RWPE1 (cell line): Measurements from ENCODE around the gene RNFT2.
"Not testable (repeated sequence)": the region's sequence is repeated elsewhere in the genome, so short reads cannot be mapped to it uniquely, and the experiment has no call there.

Experiments
- CTCF ChIA-PET: fragments of 350-600 bp; sonication (Branson Sonifier 250); formaldehyde crosslinking; extraction: SDS; loops from one replicate; lab custom pipeline; 2021; lab: Yijun Ruan, JAX
- POLR2A ChIA-PET: fragments of 400-600 bp; formaldehyde crosslinking; extraction: SDS; loops from one replicate; lab custom pipeline; 2020; ENCODE audit warnings: antibody characterized with exemption; ENCODE audit not compliant: low non-redundant PET; lab: Yijun Ruan, JAX
- DNase-seq: peaks from one replicate; pipeline ENCODE4 v3.0.0; 2012; ENCODE audit warnings: low spot score
- H3K27ac ChIP-seq: fragments of 450-650 bp; 2 replicates; pipeline ENCODE4 v1.5.1; 2017
- TF ChIP-seq, protein P1 (sequence below): fragments of 450-650 bp; conservative IDR thresholded peaks from 2 replicates; pipeline ENCODE4 v1.5.1; 2017; ENCODE audit warnings: low read depth, mild to moderate bottlenecking

The RNFT2 gene

DNA sequence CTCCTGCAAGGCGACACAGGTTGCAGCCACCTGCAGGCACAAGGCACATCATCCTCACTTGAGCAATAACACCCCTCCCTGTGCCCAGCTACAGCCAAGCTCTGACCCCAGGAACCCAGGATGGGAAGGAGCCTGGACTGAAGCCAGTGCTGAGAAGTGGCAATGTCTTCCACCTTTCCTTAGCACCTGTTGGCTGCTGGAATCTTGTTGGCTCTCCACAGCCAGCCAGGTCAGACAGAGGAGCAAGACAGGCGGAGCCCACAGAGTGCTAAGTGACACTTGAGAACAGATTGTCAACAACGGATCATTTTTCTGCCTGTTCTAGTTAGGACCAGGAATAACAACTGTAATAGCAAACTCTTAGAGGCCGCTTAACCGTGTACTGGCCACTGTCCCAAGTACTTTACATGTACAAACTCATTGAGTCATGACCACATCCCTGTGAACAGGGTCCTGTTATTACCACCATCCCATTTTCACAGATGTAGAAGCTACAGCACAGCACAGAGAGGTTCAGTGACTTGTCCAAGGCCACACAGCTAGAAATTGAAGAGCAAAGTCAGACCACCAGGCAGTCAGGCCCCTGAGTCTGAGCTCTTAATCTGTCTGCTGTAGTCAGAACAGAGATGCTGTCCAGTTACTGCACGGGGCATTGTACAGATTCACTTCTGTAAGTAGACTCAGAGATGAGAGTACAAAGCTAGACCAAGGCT lies 45.6 kb downstream of the RNFT2 start:
- POLR2A ChIA-PET = no interaction called here
- CTCF ChIA-PET = interaction anchor here (0.6 kb wide), 2 partner anchors 19 to 34 kb away, joined by 3 read pairs; no protein-coding TSS in a partner anchor
- TF ChIP-seq, protein P1, sequence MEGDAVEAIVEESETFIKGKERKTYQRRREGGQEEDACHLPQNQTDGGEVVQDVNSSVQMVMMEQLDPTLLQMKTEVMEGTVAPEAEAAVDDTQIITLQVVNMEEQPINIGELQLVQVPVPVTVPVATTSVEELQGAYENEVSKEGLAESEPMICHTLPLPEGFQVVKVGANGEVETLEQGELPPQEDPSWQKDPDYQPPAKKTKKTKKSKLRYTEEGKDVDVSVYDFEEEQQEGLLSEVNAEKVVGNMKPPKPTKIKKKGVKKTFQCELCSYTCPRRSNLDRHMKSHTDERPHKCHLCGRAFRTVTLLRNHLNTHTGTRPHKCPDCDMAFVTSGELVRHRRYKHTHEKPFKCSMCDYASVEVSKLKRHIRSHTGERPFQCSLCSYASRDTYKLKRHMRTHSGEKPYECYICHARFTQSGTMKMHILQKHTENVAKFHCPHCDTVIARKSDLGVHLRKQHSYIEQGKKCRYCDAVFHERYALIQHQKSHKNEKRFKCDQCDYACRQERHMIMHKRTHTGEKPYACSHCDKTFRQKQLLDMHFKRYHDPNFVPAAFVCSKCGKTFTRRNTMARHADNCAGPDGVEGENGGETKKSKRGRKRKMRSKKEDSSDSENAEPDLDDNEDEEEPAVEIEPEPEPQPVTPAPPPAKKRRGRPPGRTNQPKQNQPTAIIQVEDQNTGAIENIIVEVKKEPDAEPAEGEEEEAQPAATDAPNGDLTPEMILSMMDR = no peak
- DNase-seq = no peak
- no peak overlapping the region for H3K27ac ChIP-seq

GRCh38 chr12:116784238-116784612 lies 46.1 kb downstream of the RNFT2 start:
- TF ChIP-seq, protein P1 = no peak
- POLR2A ChIA-PET = no interaction called here
- H3K27ac ChIP-seq = no peak overlapping the region
- CTCF ChIA-PET = interaction anchor here (0.6 kb wide), 1 partner anchor 34 kb away, joined by 3 read pairs; no protein-coding TSS in a partner anchor
- DNase-seq = peak; percentile 17

DNA sequence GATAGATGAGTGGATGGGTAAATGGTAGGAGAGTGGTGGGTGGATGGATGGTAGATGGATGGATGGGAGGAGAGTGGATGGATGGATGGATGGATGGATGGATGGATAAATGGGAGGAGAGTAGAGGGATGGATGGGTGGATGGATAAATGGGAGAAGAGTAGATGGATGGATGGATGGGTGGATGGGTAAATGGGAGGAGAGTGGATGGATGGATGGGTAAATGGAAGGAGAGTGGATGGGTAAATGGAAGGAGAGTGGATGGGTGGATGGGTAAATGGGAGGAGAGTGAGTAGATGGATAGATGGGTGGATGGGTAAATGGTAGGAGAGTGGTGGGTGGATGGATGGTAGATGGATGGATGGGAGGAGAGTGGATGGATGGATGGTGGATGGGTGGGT lies 51.4 kb downstream of the RNFT2 start:
- POLR2A ChIA-PET = interaction anchor here (0.7 kb wide), 1 partner anchor 17 kb away, joined by 3 read pairs; no protein-coding TSS in a partner anchor
- CTCF ChIA-PET, DNase-seq, H3K27ac ChIP-seq: not testable (repeated sequence)

DNA sequence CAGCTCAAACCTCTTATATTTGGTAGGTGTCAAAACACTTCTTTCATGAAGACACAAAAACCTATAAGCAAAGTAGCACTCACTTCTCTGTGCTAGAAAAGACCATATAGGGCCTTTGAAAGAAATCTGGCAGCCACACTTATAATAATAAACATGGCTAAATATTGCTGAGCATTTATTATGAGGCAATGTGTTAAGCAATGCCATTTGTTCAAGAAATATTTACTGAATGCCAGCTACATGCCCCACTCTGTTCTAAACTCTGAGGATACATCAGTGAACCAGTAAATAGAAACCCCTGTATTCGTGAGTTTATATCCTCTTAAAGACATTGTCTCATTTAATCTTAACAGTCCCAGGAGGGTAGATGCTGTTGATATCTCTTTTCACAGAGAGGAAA lies 52.0 kb downstream of the RNFT2 start:
- no peak overlapping the region for H3K27ac ChIP-seq
- ChIA-PET CTCF (no interaction called here), POLR2A (interaction anchor here (0.7 kb wide), 1 partner anchor 17 kb away, joined by 3 read pairs; no protein-coding TSS in a partner anchor)
- TF ChIP-seq, protein P1 = no peak
- DNase-seq = no peak

DNA sequence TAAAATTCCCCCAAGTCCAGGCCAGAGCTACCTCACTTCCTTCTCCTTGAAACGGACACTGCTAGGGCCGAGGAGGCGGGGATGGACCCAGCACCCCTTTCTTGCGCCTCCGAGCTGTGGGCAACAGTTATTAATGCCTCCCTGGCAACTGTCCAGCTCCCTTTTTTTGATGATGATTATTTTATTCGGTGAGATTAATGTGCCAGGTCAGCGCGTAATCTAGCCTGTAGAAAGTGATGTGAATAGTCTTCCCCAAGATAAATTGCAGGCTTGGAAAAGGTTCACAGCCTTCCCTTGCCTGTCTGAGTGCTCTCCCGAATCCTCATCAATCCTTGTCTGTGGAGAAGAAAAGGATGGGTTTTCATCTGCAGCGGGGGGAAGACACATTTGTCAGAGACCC lies 54.3 kb downstream of the RNFT2 start:
- ChIA-PET CTCF (no interaction called here), POLR2A (no interaction called here)
- no peak for DNase-seq
- TF ChIP-seq, protein P1 = no peak
- no peak overlapping the region for H3K27ac ChIP-seq

DNA sequence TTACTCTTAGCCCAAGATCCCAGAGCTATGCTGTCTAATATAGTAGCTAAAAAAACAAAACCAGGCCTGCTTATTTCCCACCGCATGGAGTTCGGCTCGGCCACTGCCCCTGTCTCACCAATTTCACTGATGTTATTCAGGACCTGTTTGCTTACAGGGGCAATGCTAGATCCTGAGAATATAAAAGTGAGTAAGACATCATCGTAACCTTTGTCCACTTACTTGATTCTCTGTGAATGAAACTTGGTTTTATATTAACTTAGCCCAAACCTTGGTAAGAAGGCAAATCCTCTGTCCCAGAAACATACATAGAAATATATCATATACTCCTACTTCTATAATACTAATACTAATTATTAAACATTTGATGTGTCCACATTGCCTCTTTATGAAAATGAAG lies 56.6 kb downstream of the RNFT2 start:
- POLR2A ChIA-PET = no interaction called here
- DNase-seq = no peak
- CTCF ChIA-PET = no interaction called here
- no peak overlapping the region for H3K27ac ChIP-seq
- TF ChIP-seq, protein P1 = no peak

GRCh38 chr12:116797885-116798284 lies 59.8 kb downstream of the RNFT2 start:
- no peak for DNase-seq
- TF ChIP-seq, protein P1 = no peak
- ChIA-PET CTCF (no interaction called here), POLR2A (no interaction called here)
- no peak overlapping the region for H3K27ac ChIP-seq
